HEK293 (cell line): Measurements from ENCODE around the gene ZNF214.

Experiments used
- CTCF ChIA-PET: fragments of 350-600 bp; formaldehyde crosslinking; extraction: SDS; loops from one replicate; lab custom pipeline; 2021; ENCODE audit warnings: antibody characterized with exemption; lab: Yijun Ruan, JAX
- POLR2A ChIA-PET: fragments of 300-600 bp; formaldehyde crosslinking; extraction: SDS; loops from one replicate; lab custom pipeline; 2020; ENCODE audit warnings: antibody characterized with exemption, inconsistent platforms; lab: Yijun Ruan, JAX
- H3K27ac ChIP-seq: fragments of 200-500 bp; sonication (Bioruptor generic); 2 replicates; pipeline ENCODE4 v1.5.1; 2014; ENCODE audit warnings: low read depth, low read length, control low read depth, inconsistent platforms; ENCODE audit errors: extremely low read depth
- H3K36me3 ChIP-seq, 2 experiments: fragments of 200-500 bp in 1 of 2; sonication (Bioruptor generic) in 1 of 2; 1 replicate in 1 of 2; 2 replicates in 1 of 2; pipeline ENCODE4 v1.5.1; 2014 to 2017; ENCODE audit warnings: inconsistent platforms in 2 of 2, low read length in 2 of 2; ENCODE audit not compliant: control insufficient read depth in 2 of 2, insufficient read depth in 1 of 2
- H3K4me1 ChIP-seq: fragments of 200-500 bp; sonication (Bioruptor generic); 2 replicates; pipeline ENCODE4 v1.5.1; 2014; ENCODE audit warnings: mild to moderate bottlenecking, low read length, inconsistent platforms; ENCODE audit not compliant: control insufficient read depth, insufficient read depth
- H3K4me3 ChIP-seq: 2 replicates; pipeline ENCODE4 v1.5.1; 2011; ENCODE audit warnings: low read depth, mild to moderate bottlenecking, control low read depth, low read length, moderate library complexity
- H3K9me3 ChIP-seq: fragments of 200-500 bp; sonication (Bioruptor generic); 2 replicates; pipeline ENCODE4 v1.5.1; 2014; ENCODE audit warnings: low read depth, low read length, inconsistent platforms; ENCODE audit not compliant: control insufficient read depth, insufficient read depth
- MYNN ChIP-seq: fragments of 450-650 bp; formaldehyde crosslinking; IDR thresholded peaks from 2 replicates; pipeline ENCODE4 v1.5.1; 2016; ENCODE audit warnings: missing biosample characterization, missing genetic modification characterization, borderline replicate concordance
- RBAK ChIP-seq: fragments of 450-650 bp; formaldehyde crosslinking; IDR thresholded peaks from 2 replicates; pipeline ENCODE4 v1.5.1; 2016; ENCODE audit warnings: missing biosample characterization, missing genetic modification characterization
- TCF7L2 ChIP-seq: IDR thresholded peaks from 2 replicates; pipeline ENCODE4 v1.6.1; 2011; ENCODE audit warnings: low read depth, mild to moderate bottlenecking, inconsistent platforms, low read length, moderate library complexity, borderline replicate concordance
- ZNF114 ChIP-seq: fragments of 450-650 bp; formaldehyde crosslinking; IDR thresholded peaks from 2 replicates; pipeline ENCODE4 v1.5.0; 2017; ENCODE audit warnings: missing biosample characterization, missing genetic modification characterization
- ZNF132 ChIP-seq: fragments of 450-650 bp; formaldehyde crosslinking; IDR thresholded peaks from 2 replicates; pipeline ENCODE4 v1.5.1; 2017; ENCODE audit warnings: missing biosample characterization, missing genetic modification characterization, borderline replicate concordance
- ZNF157 ChIP-seq: fragments of 450-650 bp; formaldehyde crosslinking; IDR thresholded peaks from 2 replicates; pipeline ENCODE4 v1.5.1; 2016; ENCODE audit warnings: missing biosample characterization, missing genetic modification characterization
- ZNF23 ChIP-seq: fragments of 450-650 bp; formaldehyde crosslinking; IDR thresholded peaks from 2 replicates; pipeline ENCODE4 v1.5.1; 2016; ENCODE audit warnings: missing biosample characterization, missing genetic modification characterization, borderline replicate concordance
- ZNF274 ChIP-seq, 2 experiments: fragments of 200-500 bp in 1 of 2; fragments of 450-650 bp in 1 of 2; sonication (Bioruptor generic) in 1 of 2; formaldehyde crosslinking in 1 of 2; IDR thresholded peaks; 2 replicates each; pipeline versions ENCODE4 v1.5.1 to v1.6.1; 2014 to 2016; ENCODE audit warnings: borderline replicate concordance in 1 of 2, inconsistent platforms in 1 of 2, low read length in 1 of 2, missing biosample characterization in 1 of 2, missing genetic modification characterization in 1 of 2
- ZNF426 ChIP-seq: fragments of 450-650 bp; formaldehyde crosslinking; IDR thresholded peaks from 2 replicates; pipeline ENCODE4 v1.5.1; 2017; ENCODE audit warnings: missing biosample characterization, missing genetic modification characterization, mild to moderate bottlenecking, inconsistent platforms, moderate library complexity
- ZNF433 ChIP-seq: fragments of 450-650 bp; formaldehyde crosslinking; IDR thresholded peaks from 2 replicates; pipeline ENCODE4 v1.5.1; 2016; ENCODE audit warnings: missing biosample characterization, missing genetic modification characterization, low read depth
- ZNF449 ChIP-seq: fragments of 450-650 bp; formaldehyde crosslinking; IDR thresholded peaks from 2 replicates; pipeline ENCODE4 v1.5.1; 2017; ENCODE audit warnings: missing biosample characterization, mild to moderate bottlenecking, missing genetic modification characterization, moderate library complexity
- ZNF596 ChIP-seq: fragments of 450-650 bp; IDR thresholded peaks from 2 replicates; pipeline ENCODE4 v1.5.0; 2018; ENCODE audit warnings: missing biosample characterization, mild to moderate bottlenecking, missing genetic modification characterization, moderate library complexity
- ZNF776 ChIP-seq: fragments of 450-650 bp; formaldehyde crosslinking; IDR thresholded peaks from 2 replicates; pipeline ENCODE4 v1.5.0; 2017; ENCODE audit warnings: missing biosample characterization, missing genetic modification characterization, borderline replicate concordance
- ZSCAN23 ChIP-seq: fragments of 450-650 bp; formaldehyde crosslinking; IDR thresholded peaks from 2 replicates; pipeline ENCODE4 v1.5.1; 2016; ENCODE audit warnings: missing biosample characterization, missing genetic modification characterization
- ZSCAN30 ChIP-seq: fragments of 450-650 bp; IDR thresholded peaks from 2 replicates; pipeline ENCODE4 v1.5.1; 2018; ENCODE audit warnings: missing biosample characterization, mild to moderate bottlenecking, missing genetic modification characterization, moderate library complexity
- TF ChIP-seq, protein P1 (sequence below): fragments of 450-650 bp; formaldehyde crosslinking; IDR thresholded peaks from 2 replicates; pipeline ENCODE4 v1.5.1; 2016; ENCODE audit warnings: missing biosample characterization, missing genetic modification characterization, low read depth
- TF ChIP-seq, protein P2 (sequence below): fragments of 450-650 bp; formaldehyde crosslinking; IDR thresholded peaks from 2 replicates; pipeline ENCODE4 v1.5.1; 2016; ENCODE audit warnings: missing biosample characterization, missing genetic modification characterization, borderline replicate concordance

The ZNF214 gene

DNA sequence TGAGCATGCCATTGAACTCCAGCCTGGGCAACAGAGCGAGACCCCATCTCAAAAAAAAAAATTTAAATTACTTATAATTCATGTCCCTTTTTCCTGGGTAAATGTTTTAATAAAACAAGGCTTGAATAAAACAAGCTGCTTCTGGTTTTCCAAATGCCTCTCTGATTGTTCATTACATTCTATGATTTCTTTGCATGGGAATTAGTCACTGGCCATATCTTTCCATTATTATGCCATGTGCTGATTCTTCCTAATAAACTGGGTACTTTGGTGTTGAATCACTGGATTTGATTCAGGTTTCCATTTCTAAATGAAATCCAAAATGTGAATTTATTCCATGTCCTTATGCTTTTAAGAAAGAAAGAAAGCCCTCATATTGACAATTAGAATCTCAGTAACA, 51.3 kb downstream of the ZNF214 start:
- POLR2A ChIA-PET: no interaction called here
- Histone ChIP-seq H3K9me3 (no peaks in the 10 kb centered on the region), H3K4me3 (no peak overlapping the region), H3K4me1 (no peaks in the 10 kb centered on the region), H3K27ac (no peak overlapping the region), H3K36me3 (no peaks in the 10 kb centered on the region)
- CTCF ChIA-PET: interaction anchor here (0.6 to 1.2 kb wide), 2 partner anchors 23 to 408 kb away, joined by 3 read pairs; no protein-coding TSS in a partner anchor
- TF ChIP-seq ZNF23 (tag by site-specific recombination) (no peak), ZSCAN23 (tag by site-specific recombination) (no peak), RBAK (tag by site-specific recombination) (no peak), ZNF274 (IDR thresholded peaks at IDR 0.05; ENCODE audit: low read length) (no peak), ZNF274 (tag by site-specific recombination; IDR thresholded peaks at IDR 0.05; ENCODE audit: borderline replicate concordance) (no peak), MYNN (tag by site-specific recombination) (no peak), ZNF596 (tag by site-specific recombination) (no peak), ZNF433 (tag by site-specific recombination) (no peak), ZNF426 (tag by site-specific recombination) (no peak), ZNF776 (tag by site-specific recombination) (no peak), ZSCAN30 (tag by site-specific recombination) (no peak), ZNF132 (tag by site-specific recombination) (no peak), ZNF114 (tag by site-specific recombination) (no peak), TCF7L2 (no peak), ZNF449 (tag by site-specific recombination) (no peak), ZNF157 (tag by site-specific recombination) (no peak)
- TF ChIP-seq, protein P1, sequence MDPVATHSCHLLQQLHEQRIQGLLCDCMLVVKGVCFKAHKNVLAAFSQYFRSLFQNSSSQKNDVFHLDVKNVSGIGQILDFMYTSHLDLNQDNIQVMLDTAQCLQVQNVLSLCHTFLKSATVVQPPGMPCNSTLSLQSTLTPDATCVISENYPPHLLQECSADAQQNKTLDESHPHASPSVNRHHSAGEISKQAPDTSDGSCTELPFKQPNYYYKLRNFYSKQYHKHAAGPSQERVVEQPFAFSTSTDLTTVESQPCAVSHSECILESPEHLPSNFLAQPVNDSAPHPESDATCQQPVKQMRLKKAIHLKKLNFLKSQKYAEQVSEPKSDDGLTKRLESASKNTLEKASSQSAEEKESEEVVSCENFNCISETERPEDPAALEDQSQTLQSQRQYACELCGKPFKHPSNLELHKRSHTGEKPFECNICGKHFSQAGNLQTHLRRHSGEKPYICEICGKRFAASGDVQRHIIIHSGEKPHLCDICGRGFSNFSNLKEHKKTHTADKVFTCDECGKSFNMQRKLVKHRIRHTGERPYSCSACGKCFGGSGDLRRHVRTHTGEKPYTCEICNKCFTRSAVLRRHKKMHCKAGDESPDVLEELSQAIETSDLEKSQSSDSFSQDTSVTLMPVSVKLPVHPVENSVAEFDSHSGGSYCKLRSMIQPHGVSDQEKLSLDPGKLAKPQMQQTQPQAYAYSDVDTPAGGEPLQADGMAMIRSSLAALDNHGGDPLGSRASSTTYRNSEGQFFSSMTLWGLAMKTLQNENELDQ (tag by site-specific recombination): no peak
- TF ChIP-seq, protein P2, sequence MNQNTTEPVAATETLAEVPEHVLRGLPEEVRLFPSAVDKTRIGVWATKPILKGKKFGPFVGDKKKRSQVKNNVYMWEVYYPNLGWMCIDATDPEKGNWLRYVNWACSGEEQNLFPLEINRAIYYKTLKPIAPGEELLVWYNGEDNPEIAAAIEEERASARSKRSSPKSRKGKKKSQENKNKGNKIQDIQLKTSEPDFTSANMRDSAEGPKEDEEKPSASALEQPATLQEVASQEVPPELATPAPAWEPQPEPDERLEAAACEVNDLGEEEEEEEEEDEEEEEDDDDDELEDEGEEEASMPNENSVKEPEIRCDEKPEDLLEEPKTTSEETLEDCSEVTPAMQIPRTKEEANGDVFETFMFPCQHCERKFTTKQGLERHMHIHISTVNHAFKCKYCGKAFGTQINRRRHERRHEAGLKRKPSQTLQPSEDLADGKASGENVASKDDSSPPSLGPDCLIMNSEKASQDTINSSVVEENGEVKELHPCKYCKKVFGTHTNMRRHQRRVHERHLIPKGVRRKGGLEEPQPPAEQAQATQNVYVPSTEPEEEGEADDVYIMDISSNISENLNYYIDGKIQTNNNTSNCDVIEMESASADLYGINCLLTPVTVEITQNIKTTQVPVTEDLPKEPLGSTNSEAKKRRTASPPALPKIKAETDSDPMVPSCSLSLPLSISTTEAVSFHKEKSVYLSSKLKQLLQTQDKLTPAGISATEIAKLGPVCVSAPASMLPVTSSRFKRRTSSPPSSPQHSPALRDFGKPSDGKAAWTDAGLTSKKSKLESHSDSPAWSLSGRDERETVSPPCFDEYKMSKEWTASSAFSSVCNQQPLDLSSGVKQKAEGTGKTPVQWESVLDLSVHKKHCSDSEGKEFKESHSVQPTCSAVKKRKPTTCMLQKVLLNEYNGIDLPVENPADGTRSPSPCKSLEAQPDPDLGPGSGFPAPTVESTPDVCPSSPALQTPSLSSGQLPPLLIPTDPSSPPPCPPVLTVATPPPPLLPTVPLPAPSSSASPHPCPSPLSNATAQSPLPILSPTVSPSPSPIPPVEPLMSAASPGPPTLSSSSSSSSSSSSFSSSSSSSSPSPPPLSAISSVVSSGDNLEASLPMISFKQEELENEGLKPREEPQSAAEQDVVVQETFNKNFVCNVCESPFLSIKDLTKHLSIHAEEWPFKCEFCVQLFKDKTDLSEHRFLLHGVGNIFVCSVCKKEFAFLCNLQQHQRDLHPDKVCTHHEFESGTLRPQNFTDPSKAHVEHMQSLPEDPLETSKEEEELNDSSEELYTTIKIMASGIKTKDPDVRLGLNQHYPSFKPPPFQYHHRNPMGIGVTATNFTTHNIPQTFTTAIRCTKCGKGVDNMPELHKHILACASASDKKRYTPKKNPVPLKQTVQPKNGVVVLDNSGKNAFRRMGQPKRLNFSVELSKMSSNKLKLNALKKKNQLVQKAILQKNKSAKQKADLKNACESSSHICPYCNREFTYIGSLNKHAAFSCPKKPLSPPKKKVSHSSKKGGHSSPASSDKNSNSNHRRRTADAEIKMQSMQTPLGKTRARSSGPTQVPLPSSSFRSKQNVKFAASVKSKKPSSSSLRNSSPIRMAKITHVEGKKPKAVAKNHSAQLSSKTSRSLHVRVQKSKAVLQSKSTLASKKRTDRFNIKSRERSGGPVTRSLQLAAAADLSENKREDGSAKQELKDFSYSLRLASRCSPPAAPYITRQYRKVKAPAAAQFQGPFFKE: no peak
